ENCODE measurements around the gene MARCOL.

Gene MARCOL

DNA sequence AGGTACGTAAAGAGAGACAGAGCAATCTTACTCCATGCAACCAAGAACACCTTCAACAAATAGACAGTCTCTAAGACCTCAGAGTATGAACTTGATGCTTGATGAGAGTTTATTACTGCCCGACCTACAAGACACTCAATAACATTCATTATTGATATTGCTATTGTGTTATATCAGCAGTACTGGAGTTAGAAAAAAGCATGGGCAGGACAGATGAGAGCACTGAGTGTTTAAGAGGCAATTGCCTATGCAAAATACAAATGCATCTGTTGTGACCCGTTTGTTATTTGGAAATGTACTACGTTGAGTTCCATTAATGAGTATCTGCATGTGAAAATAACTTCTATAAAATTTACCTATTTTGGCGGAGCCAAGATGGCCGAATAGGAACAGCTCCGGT lies 8.1 kb upstream of the MARCOL start:
- Histone ChIP-seq H3K27me3 (ENCODE audit: insufficient read depth, low read depth, severe bottlenecking) (no peaks in the 10 kb centered on the region), H3K27ac (no peak overlapping the region), H3K4me3 (ENCODE audit: low read depth, low read length) (no peak overlapping the region), H3K36me3 (no peaks in the 10 kb centered on the region), H3K9me3 (ENCODE audit: severe bottlenecking) (no peaks in the 10 kb centered on the region)
- TF ChIP-seq, protein P1, sequence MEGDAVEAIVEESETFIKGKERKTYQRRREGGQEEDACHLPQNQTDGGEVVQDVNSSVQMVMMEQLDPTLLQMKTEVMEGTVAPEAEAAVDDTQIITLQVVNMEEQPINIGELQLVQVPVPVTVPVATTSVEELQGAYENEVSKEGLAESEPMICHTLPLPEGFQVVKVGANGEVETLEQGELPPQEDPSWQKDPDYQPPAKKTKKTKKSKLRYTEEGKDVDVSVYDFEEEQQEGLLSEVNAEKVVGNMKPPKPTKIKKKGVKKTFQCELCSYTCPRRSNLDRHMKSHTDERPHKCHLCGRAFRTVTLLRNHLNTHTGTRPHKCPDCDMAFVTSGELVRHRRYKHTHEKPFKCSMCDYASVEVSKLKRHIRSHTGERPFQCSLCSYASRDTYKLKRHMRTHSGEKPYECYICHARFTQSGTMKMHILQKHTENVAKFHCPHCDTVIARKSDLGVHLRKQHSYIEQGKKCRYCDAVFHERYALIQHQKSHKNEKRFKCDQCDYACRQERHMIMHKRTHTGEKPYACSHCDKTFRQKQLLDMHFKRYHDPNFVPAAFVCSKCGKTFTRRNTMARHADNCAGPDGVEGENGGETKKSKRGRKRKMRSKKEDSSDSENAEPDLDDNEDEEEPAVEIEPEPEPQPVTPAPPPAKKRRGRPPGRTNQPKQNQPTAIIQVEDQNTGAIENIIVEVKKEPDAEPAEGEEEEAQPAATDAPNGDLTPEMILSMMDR (IDR thresholded peaks at IDR 0.05; ENCODE audit: low read depth, low read length) = no peak
- DNase-seq = no peak

- DNase-seq = no peak
- TF ChIP-seq, protein P1 (IDR thresholded peaks at IDR 0.05; ENCODE audit: low read depth, low read length) = no peak
- Histone ChIP-seq H3K27ac (no peak overlapping the region), H3K4me3 (ENCODE audit: low read depth, low read length) (no peak overlapping the region), H3K27me3 (ENCODE audit: insufficient read depth, low read depth, severe bottlenecking) (no peaks in the 10 kb centered on the region), H3K36me3 (no peaks in the 10 kb centered on the region), H3K9me3 (ENCODE audit: severe bottlenecking) (no peaks in the 10 kb centered on the region)
Observed at GRCh38 chr5:148237785-148238417, 424 bp upstream of the MARCOL start.

DNA sequence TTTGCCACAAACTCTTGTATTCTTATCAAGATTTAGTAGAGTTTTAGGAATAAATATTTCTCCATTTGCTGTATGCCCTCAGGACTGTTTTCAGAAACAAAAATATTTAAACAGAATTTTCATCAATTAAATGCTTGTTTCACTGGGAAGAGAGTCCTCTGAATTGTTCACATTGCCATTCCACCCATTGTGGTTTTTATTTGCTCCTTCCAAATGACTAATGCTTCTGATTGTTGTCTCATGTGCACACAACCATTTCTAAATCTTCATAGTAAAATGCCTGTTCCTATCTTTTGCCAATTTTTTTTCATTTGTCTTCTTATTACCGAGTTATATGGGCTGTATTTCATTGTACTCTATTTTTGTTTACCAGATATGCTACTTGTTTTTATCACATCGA lies 10.6 kb downstream of the MARCOL start:
- Histone ChIP-seq H3K4me3 (ENCODE audit: low read depth, low read length) (no peak overlapping the region), H3K27me3 (ENCODE audit: insufficient read depth, low read depth, severe bottlenecking) (no peaks in the 10 kb centered on the region), H3K27ac (no peak overlapping the region), H3K36me3 (no peaks in the 10 kb centered on the region), H3K9me3 (ENCODE audit: severe bottlenecking) (no peaks in the 10 kb centered on the region)
- TF ChIP-seq, protein P1 (IDR thresholded peaks at IDR 0.05; ENCODE audit: low read depth, low read length) = no peak
- DNase-seq = no peak

DNA sequence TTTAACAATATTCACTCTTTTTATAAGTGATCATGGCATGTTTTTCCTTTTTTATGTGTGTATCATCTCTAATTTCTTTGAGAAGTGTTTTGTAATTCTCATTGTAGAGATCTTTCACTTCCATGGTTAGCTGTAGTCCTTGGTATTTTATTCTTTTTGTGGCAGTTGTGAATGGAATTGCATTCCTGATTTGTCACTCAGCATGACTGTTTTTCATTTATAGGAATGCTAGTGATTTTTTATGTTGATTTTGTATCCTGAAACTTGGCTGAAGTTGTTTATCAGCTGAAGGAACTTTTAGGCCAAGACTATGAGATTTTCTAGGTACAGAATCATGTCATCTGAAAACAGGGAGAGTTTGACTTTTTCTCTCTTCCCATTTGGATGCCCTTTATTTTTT lies 17.1 kb downstream of the MARCOL start:
- Histone ChIP-seq H3K36me3 (no peaks in the 10 kb centered on the region), H3K27me3 (ENCODE audit: insufficient read depth, low read depth, severe bottlenecking) (no peaks in the 10 kb centered on the region), H3K9me3 (ENCODE audit: severe bottlenecking) (no peaks in the 10 kb centered on the region), H3K4me3 (ENCODE audit: low read depth, low read length) (no peak overlapping the region), H3K27ac (no peak overlapping the region)
- TF ChIP-seq, protein P1 (IDR thresholded peaks at IDR 0.05; ENCODE audit: low read depth, low read length) = no peak
- no peak for DNase-seq

GRCh38 chr5:148259288-148259687 lies 21.0 kb downstream of the MARCOL start:
- no peak overlapping the region for H3K27ac ChIP-seq

More at GRCh38 chr5:148259288-148259687, 21.0 kb downstream of the MARCOL start:
- Histone ChIP-seq H3K27me3 (ENCODE audit: insufficient read depth, low read depth, severe bottlenecking) (no peaks in the 10 kb centered on the region), H3K9me3 (ENCODE audit: severe bottlenecking) (no peaks in the 10 kb centered on the region), H3K36me3 (no peaks in the 10 kb centered on the region), H3K4me3 (ENCODE audit: low read depth, low read length) (no peak overlapping the region)
- no peak for DNase-seq
- TF ChIP-seq, protein P1 (IDR thresholded peaks at IDR 0.05; ENCODE audit: low read depth, low read length) = no peak
